LNCAP (cell line): ENCODE measurements around the gene GPS2.
A peak's percentile ranks its signal among the peaks of the same experiment; 100 is the strongest.

Experiments used
- CTCF ChIP-seq: fragments of 450-650 bp; IDR thresholded peaks from 2 replicates; pipeline ENCODE4 v1.5.1; 2017; ENCODE audit warnings: mild to moderate bottlenecking

Gene GPS2

DNA sequence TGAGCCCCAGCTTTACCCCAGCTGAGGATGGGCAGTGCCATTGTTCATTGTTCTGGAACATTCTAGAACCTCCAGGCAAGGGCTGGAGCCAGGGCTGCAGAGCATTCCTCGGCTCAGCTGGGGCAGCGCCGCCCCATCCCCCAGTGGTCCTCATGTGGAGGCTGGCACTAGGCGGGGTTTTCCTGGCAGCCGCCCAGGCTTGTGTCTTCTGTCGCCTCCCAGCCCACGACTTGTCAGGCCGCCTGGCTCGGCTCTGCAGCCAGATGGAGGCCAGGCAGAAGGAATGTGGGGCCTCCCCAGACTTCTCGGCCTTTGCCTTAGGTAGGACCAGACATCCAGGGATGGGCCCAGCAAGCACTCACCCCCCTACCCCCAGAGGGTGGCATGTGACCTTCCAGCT is 39.9 kb upstream of the GPS2 start, which contains the start of gene TMEM95:
TSS of gene TMEM95 (plus strand) at position 104 of the 400 bp plus-strand sequence. CDS start at position 153, 49 bp downstream.
- TF ChIP-seq CTCF = no peak

GRCh38 chr17:7354262-7354843 is 39.2 kb upstream of the GPS2 start:
- no peak for TF ChIP-seq CTCF

- no peak for TF ChIP-seq CTCF
These were observed 37.9 kb upstream of the GPS2 start for GRCh38 chr17:7352910-7353635.

GRCh38 chr17:7352503-7352889 is 37.3 kb upstream of the GPS2 start:
- TF ChIP-seq CTCF = peak; percentile 27; the same call in 1 of the 2 replicates

DNA sequence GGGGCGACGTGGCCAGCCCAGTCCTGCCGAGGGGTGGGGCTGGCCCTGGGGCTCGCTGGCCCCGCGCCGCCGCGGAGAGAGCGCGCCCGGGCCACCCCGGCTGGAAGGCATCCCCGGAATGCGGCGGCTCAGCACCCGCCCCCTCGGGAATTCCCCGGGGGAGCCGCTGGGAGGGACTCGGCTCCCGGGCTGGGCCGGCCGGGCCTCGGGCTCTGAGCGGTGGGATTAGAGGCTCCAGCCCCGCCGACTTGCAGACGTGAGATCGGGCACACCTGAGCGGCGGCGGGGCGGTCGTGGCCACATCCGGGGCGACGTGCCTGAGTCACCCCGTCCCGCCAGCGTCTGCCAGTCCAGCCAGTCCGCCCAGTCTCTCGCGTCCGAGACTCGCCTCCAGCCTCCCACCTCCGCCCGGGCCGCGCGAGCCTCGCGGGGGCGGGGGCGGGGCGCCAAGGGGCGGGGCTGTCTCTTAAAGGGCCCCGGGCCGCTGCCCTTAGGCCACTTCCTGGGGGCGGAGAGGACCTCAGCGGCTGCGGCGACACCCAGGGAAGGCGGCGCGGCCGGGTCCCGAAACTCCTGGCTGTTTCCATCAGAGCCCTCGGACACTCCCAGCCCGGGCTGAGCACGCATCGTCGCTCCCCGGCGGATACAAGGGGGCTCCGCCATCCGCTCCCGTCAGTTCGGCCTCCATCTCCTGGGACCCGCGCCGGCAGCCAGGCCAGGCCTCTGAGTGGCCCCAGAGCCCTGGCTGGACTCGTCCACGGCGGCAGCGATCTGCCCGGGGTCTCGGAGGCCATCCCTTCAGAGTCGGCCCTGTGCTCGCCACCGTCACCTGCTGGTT is 36.7 kb upstream of the GPS2 start, which contains the start of gene KCTD11:
TSS of gene KCTD11 (plus strand) at position 498 of the 838 bp plus-strand sequence.
- TF ChIP-seq CTCF = no peak

DNA sequence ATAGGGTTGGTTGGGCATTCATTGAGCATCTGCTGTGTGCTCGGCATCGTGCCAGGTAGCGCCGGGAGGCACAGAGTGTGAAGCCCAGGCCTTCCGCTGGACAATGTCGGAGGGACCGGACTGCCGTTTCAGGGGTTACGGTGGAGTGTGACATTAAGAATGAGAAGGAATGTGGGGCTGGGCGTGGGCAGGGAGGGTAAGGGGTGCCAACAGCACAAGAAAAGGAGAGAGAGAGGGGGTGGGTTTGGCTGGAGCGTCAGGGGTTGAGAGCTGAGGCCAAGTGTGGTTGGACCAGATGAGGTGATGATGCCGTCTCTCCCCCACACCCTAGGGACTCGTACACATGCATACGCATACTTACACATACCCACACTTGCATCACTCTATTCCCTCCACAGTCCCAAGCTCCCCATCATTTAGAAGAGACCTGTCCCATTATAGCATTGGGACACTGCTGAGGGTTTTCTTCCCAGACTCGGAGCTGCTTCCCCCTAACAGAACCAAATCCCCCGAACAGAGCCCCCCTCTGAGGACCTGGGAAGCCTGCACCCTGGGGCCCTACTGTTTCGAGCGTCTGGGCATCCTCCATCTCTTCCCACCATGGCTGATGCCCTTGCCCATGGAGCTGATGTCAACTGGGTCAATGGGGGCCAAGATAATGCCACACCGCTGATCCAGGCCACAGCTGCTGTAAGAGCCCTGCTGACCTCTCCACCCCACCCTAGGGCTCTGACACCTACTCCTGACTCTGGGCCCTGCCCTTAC is 33.5 kb upstream of the GPS2 start:
- TF ChIP-seq CTCF = no peak
